ENCODE measurements around the gene ATG14.
"Not testable (repeated sequence)": the region's sequence is repeated elsewhere in the genome, so short reads cannot be mapped to it uniquely, and the experiment has no call there.

The ATG14 gene

DNA sequence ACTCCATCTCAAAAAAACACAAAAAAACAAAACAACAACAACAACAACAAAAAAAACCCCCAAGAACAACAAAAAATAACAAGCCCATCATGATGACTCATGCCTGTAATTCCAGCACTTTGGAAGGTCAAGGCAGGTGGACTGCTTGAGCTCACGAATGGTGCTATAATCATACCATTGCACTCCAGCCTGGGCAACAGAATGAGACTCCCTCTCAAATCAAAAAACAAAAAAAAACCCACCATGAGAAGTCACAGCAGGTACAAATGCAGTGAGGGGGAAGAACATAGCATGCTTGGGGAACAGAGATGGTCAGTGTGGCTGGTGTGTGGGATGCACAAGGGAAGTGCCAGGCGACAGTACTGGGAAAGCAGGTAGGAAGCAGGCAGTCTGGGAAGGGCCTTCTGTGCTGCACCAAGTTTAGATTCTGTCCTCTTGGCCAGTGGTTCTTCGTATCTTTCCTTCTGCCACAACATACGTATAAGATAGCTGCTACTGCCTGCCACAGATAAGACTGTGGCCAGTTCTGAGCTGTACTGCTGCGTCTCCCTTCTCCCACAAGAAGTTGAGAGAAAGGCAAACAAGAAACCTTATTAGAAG is 28.0 kb downstream of the ATG14 start:
- DNase-seq = no peak

DNA sequence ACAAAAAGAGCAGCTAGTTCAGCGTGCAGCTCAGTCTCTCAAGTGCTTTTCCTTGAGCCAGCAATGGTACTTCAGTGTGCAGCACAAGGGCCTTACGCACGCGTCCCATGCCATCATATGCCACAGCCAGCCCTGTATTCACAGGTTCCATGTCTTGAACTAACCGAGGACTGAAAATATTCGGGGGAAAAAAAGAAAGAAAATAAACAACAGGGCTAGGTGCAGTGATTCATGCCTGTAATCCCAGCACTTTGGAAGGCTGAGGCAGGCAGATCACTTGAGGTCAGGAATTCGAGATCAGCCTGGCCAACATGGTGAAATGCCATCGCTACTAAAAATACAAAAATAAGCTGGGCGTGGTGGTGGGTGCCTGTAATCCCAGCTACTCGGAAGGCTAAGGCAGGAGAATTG is 28.6 kb downstream of the ATG14 start:
- DNase-seq = not testable (repeated sequence)

DNA sequence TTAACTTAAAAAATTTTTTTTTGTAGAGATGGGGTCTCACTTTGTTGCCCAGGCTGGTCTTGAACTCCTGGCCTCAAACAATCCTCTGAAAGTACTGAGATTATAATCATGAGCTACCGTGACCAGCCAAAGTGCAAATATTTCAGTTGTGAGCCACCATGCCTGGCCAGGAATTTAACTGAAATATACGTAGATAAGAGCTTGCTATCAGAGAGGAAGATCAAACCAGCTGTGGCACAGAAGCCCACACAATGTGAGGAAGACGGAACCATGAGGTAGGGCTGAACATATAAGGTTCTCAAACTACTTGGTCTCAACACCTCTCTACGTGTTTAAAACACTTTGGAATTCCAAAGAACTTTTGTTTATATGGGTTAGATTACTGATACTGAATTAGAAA is 29.1 kb downstream of the ATG14 start:
- DNase-seq = no peak

DNA sequence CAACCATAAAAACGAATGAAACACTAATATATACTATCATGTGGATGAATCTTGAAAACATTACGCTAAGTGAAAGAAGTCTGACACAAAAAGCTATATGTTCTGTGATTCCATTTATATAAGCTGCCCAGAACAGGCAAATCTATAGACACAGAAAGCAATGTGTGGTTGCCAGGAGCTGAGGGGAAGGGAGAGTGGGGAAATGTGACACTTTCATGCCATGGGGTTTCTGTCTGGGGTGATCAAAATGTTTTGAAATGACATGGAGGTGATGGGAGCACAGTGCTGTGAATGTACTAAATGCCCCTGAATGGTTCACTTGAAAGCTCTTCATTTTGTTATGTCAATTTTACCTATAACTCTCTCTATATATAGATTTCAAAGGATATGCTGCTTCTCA is 30.1 kb downstream of the ATG14 start:
- DNase-seq = no peak

DNA sequence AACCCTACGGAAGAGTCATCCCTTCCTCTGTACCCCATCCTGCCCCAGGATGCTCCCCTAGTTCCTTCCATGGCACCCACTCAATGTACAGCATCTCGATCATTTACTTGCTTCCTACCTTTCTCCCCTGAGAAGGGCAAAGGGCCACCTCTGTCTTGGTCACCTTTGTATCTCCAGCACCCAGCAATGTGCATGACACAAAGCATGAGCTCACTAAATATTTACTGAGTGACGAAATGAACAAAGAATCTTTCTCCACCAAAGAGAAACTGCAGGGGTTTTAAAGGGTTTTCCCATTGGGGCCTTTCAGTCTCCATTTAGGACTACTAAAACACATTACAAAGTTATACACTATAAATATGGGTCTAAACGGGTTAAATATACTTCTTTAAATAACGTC is 30.6 kb downstream of the ATG14 start:
- peak in 1 of 3 donors; percentile 26 for DNase-seq

DNA sequence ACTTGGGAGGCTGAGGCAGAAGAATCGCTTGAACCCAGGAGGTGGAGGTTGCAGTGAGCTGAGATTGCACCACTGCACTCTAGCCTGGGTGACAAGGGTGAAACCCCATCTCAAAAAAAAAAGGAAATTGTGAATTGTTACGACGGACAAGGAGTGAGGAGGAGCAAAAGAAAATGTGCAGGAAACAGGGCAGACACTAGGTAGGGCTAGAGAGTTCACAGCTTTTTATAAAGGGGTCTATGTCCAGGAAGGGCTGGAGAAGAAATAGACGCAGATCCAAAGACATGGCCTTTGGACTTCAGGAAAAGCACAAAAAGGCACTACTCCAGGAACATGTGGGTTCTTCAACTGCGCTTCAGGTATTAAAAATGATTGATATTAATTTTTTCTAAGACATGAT is 34.4 kb downstream of the ATG14 start:
- no peak for DNase-seq

DNA sequence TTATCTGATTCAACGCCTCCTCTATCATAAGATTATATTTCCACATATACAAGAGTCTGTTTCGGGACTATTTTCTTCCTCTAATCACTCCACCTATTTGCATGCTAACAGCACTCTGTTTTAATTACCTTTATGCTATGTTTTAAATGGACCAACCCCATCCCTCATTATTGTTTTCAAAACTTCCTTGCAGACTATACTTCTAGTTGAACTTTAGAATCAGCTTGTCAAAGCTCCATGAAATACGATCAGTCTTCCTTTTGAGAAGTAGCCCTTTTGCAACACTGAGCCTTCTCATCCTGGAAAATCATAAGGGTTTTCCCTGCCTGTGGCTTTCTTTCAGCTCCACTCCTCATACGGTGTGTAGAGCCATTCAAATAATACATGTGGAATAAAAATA is 36.9 kb downstream of the ATG14 start:
- no peak for DNase-seq

DNA sequence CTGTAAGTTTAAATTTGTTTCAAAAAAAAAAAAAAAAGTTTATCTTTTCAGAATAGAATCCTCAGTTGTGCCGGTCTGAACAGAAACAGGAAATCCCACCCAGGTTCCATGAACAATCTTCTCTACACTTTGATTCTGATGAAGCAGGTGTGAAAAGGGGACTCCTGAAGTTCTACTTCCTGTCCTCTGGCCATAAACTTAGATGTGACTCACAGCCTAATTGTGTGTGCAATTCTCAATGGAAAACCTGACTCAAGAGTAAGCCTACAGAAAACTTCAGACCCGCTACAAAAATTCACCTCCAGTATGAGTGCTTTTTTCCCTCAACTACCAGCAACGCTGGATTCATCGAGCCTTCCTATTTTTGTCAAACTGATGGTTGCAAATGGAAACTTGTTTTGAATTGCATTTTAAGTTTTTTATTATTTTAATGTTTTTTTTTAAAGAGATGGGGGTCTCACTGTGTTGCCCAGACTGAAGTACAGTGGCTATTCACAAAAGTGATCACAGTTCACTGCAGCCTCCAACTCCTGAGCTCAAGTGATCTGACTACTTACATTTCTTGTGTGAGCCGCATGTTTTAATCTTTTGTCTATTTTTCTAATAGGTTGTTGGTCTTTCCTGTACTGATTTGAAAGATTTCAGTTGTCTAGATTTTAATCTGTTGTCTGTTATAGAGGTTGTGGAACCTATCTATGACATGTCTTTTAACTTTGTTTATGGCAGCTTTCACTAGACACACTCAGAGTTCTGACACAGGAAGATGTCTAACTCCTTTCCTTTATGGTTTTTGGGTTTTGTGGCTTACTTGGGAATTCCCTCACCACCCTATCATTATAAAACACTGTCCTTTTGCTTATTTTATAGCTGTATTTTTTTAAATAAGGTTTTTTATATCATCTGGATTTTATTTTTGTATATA is 37.6 kb downstream of the ATG14 start:
- DNase-seq = no peak

DNA sequence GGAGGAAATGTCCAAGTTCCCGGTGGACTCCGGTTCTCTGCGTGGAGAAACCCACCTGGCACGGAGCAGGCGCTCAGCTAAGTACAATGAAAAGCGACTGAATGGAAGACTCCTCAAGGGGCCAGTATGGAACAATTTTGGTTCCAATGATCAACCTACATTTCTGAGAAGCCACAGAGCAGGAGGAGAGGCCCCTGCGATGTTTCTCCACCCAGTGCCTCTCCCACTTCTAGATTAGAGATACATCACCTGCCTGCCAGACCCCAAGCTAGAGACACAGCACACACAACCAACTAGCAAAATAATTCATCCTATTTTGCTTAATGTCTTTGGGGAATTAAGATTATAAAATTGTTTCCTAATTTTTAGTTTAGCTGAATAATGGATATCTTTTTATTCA is 38.8 kb downstream of the ATG14 start:
- no peak for DNase-seq

DNA sequence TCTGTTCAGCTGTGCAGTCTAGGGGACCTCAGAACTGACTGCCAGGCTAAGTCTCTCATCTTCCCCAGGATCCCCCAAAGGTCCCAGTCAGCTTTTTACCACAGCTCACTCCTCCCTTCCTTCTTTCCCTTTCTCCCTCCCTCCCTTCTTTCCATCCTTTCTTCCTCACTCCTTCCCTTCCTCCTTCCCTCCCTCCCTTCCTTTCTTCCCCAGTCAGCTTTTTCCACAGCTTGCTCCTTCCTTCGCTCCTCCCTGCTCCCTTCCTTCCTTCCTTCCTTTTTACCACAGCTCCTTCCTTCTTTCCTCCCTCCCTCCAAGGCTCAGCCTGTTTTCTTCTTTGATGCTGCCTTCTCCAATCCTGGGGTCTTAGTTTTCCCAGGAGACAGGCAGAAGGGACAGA is 39.2 kb downstream of the ATG14 start:
- no peak for DNase-seq

DNA sequence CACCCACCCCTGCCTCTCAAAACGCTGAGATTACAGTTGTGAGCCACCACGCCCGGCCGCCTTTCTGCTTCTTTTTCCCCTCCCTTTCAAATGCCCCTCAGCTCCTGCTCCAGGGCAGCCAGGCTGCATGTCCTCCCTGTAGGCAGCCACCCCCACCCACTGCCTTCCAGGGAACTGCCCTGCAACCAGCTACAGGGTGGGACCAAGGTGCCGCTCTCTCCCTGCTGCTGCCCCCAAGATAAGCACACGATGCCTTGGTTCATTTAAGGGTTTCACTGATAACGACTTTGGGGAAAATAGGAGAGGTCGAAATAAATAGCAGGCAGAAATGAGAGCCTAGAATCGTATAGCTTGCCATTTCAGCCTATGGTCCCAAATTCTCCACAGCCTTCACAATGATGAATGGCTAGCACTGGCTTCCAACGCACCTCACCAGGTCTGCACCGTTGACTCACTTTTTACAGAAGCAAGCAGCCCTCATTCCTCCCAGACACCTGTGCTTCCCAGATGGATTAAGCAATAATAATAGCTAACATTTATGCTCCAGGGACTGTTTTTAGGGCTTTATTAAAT is 40.7 kb downstream of the ATG14 start:
- no peak for DNase-seq

DNA sequence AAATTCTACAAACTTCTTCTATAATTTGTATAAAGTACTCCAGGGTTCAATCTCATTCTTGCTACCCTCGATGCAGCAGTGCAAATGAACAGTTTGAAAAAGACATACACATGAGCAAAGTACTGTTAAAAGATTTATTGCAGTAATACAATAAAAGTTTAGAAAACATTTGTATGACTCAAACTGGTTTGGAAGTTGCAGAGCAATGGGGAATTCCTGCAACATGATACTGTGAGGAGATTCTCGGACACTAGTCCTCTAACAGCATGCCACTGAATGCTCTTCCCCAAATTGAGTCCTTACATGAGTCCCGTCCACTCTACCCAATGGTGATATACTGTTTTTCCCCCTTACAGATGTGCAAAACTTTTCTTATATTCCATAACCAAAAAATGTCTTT is 45.4 kb downstream of the ATG14 start:
- no peak for DNase-seq

DNA sequence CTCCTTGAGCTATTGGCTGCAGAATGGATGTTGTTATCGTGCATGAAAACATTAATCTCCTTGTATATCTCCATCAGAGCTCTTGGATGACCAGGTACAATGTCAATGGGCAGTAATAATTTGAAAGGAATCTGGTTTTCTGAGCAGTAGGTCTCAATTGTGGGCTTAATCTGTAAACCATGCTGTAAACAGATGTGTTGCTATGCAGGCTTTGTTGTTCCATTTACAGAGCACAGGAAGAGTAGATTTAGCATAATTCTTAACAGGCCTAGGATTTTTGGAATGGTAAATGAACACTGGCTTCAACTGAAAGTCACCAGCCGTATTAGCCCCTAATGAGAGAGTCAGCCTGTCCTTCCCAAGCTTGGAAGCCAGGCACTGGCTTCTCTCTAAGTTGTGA is 50.4 kb downstream of the ATG14 start:
- DNase-seq = no peak

DNA sequence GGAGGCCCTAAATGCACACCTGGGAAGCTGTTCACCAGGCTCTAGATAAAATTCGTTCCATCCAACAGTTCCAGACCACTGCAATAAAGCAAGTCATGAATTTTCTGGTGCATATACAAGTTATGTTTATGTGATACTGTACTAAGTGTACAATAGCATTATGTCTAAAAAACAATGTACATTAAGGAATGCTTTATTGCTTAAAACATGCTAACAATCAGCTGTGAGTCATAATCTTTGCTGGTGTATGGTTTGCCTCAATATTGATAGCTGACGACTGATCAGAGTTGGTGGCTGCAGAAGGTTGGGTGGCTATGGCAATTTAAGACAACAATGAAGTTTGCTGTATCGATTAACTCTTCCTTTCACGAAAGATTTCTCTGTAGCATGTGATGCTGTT is 52.3 kb downstream of the ATG14 start:
- DNase-seq = no peak

DNA sequence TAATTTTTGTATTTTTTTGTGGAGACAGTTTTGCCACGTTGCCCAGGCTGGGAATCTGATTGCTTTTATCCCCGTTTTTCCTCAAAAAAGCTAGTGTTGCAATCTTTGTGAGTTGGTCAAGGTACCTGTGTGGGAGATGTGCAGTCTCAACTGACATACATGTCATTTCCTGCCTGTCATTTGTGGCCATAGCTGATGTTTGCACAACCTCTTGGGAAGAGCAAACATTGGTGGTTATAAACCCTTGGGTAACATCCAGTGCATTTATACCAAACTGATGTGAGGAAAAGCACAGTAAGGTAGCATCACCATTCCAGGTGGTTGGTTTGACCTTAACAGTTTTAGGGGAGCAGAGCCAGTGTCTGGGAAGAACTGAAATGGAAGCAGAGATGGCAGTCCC is 54.7 kb downstream of the ATG14 start:
- DNase-seq = no peak

DNA sequence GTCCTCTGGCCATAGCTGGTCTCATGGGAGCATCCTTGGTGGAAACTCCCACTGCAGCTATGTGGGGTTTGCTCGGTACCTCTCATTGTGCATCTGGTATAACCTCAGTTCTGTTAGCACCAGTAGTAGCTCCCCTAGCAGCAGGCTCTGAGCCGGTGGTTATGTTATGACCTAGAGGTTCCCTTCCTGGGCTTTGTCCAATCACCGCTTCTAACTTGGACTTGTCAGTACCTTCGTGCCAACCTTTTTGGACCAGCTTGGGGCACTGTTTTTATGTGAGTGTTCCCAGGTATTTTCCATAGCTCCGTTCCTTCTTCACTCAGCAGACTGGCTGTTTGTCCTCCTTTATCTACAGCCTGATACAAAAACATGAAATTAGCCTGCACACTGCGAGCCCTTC is 55.7 kb downstream of the ATG14 start:
- no peak for DNase-seq

DNA sequence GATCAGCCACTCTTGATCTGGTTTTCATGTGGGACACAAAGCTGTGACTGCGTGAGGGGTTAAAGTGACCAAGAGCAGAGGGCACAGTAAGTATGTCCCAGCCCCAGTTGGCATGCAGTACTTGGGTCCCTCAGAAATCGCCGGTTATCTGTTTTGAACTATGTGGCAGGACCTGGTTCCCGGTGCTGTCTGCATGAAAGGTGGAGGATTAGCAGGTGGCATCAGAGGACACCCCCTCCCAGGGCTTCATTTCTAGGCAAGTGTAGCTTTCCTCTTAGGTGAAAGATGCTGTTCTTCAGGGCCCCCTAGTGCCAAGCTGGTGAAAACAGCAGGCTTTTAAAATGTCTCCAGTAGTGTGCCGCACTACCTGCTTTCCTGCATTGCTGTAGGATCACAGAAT is 57.1 kb downstream of the ATG14 start:
- DNase-seq = peak; percentile 49 to 62 (median 55)

DNA sequence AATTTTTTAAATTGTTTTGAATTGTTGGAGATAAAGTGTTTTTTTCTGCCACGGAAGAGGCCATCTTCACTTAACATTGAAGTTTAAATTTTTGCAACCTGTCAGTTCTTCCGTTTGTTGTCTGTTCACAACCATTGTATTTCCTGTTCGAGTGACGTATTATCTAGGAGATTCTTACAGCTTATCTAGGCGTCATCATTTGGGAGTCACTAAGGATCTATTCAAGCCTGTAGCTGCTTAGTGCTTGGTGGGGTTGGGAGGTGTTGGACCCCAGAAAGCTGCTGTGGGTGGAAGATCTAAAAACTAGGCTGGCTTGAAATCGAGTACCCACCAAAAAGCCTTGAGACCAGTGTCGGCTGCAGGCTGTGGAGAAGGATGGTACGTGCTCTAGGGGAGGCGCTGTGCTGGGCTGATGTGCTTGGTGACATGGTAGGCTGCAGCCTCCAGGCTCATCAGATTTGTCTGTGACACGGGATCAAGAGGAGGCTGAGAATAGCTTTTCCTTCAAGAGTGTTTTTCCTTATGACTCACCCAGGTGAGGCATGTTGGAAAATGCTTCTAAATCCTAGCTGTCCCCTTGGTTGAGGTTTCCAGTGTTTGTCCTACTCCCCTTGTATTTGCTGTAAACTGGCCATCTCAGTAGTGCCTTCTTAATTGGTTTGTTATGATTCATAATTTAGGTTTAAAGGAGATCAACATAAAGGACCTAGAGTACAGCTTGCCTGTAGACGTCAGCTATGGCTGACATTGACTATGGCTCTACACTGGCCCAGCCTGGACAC is 57.8 kb downstream of the ATG14 start:
- DNase-seq = no peak

DNA sequence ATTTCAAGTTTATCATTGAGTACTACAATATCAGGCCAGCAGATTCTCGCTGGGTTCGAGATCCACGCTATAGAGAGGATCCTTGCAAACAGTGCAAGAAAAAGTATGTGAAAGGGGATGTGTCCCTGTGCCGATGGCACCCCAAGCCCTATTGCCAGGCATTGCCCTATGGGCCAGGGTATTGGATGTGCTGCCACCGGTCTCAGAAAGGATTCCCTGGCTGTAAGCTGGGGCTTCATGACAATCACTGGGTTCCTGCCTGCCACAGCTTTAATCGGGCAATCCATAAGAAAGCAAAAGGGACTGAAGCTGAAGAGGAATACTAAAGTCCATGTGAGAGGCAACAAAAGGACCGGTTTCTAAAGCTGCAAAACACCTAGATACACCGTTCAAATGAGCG is 59.4 kb downstream of the ATG14 start:
- no peak for DNase-seq

DNA sequence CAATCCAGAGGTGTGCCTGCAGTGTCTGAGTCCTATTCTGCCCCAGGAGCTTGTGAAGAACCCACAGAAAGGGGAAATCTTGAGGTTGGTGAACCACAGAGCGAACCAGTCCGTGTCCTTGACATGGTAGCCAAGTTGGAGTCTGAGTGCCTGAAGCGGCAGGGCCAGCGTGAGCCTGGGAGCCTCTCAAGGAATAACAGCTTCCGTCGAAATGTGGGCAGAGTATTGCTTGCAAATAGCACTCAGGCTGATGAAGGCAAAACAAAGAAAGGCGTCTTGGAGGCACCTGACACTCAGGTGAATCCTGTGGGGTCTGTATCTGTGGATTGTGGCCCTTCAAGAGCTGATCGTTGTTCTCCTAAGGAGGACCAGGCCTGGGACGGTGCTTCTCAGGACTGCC is 60.5 kb downstream of the ATG14 start:
- no peak for DNase-seq

DNA sequence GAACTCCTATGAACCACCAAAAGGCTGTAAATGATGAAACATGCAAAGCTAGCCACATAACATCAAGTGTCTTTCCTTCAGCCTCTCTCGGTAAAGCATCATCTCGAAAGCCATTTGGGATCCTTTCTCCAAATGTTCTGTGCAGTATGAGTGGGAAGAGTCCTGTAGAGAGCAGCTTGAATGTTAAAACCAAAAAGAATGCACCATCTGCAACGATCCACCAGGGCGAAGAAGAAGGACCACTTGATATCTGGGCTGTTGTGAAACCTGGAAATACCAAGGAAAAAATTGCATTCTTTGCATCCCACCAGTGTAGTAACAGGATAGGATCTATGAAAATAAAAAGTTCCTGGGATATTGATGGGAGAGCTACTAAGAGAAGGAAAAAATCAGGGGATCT is 61.2 kb downstream of the ATG14 start:
- no peak for DNase-seq

DNA sequence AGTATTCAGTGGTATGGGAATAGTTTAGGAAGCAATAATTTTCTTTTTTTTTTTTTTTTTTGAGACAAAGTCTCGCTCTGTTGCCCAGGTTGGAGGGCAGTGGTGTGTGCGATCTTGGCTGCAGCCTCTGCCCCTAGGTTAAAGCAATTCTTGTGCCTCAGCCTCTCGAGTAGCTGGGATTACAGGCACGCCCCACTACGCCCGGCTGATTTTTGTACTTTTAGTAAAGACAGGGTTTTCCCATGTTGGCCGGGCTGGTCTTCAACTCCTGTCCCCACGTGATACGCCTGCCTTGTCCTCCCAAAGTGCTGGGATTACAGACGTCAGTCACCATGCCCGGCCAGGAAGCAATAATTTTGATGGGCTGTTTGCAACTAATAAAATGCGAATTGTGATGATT is 62.1 kb downstream of the ATG14 start:
- no peak for DNase-seq

DNA sequence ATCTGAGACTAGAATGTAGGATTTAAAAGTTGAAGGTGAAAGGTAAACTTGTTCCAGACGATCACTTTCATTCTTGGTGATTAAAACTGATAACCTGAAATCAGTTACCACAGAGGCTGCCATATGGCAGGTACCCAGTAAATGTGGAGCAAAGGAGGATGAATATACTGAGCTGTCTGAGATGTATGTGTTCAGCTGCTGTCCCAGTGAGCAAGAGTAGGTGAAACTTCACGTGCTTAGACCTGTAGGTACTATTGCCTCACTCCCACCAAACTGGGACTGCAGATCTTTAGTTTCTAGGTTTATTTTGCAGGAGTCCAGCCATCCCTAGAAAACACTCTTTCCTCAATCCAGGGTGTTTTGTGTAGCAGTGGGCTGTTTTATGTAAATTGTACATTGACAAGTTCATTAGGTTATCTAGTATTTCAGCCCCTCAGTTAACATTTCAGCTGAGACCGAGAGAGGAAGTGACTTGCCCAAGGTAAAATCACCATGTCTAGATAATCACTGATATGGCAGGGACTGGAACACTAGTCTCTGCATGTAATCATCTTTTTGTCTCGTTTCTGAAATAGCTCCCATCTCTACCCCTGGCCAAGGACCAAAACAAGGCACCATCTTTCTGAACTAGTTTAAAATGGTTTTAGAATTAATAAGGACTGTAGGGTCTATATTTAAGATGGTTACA is 62.7 kb downstream of the ATG14 start:
- no peak for DNase-seq
